Kasumi-1 (cell line): ENCODE results near the gene MEF2D.

Experiments
- DNase-seq, 2 experiments: peaks; one replicate each; lab custom pipeline; 2025; lab: John Stamatoyannopoulos, UW

Gene MEF2D

DNA sequence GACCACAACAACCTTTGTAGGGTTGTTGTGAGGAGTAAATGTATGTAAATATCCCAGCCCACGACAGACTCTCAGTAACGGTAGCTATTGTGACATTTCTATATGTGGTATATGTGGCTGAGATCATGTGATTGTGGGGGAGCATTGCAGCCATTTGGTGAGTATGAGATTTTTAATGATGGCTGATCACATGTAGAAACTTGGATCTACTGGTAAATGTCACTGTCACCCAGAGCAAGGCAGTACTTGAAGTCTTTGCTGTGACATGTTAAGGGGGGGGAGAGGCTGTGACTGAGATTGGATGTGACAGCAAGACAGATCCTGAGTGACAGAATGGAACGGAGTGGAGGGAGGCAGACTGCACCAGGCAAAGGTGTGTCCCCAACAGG is 23.9 kb upstream of the MEF2D start:
- peak; percentile 48 to 61 for DNase-seq

DNA sequence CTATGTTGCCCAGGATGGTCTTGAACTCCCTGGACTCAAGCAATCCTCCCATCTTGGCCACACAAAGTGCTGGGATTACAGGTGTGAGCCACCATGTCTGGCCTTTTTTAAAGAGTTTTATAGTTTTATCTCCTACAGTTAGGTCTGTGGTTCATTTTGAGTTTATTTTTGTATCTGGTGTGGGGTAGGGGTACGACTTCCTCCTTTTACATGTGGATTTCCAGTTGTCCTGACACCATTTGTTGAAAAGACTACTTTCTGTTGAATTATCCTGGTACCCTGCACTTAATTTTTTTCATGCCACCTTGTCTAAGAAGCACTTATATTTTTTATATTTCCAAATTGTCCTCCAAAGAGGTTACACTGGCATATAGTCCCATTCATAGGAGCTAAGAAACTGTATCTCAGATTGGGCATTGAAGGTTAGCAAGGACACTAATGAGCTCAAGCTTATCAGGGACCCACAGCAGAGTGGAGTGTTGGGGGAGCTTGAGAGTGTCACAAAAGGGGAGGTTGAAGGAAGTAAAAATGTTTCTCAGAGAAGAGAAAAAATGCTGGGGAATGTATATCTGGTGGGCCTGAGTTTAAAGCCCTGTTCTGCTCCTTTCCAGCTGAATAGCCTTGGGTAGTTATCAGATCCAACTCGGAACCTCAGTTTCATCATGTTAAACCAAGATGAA is 23.4 kb upstream of the MEF2D start:
- DNase-seq, result peak; percentile 34 to 61

DNA sequence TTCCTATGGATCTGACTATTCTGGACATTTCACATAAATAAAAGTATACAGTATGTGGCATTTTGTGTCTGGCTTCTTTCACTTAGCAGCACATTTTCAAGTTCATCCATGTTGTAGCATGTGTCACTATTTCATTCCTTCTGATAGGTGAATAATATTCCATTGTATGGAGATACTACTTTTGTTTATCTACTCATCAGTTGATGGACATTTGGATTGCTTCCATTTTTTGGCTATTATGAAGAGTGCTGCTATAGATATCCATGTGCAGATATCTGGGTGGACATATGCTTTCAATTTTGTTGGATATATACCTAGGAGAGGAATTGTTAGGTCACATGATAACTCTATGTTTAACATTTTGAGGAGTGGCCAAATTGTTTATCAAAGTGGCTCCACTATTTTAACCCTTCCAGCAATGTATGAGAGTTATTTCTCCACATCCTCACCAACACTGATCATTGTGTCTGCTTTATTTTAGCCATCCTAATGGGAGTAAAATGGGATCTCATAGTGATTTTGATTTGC is 21.9 kb upstream of the MEF2D start:
- no peak for DNase-seq

DNA sequence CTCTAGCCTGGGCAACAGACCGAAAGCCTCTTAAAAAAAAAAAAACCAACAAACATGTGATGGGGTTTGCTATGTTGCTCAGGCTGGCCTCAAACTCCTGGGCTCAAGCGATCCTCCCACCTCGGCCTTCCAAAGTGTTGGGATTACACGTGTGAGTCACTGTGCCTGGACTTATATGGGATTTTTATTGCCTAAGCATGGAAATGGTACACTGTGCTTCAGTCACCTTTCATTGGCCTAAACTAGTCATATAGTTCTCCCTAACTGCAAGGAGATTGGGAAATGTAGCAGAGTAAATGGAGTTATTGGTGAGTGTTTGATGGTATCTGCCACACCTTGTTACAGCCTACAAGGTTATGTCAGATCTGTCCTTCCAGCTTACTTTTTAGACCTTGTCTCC is 17.2 kb upstream of the MEF2D start:
- no peak for DNase-seq

DNA sequence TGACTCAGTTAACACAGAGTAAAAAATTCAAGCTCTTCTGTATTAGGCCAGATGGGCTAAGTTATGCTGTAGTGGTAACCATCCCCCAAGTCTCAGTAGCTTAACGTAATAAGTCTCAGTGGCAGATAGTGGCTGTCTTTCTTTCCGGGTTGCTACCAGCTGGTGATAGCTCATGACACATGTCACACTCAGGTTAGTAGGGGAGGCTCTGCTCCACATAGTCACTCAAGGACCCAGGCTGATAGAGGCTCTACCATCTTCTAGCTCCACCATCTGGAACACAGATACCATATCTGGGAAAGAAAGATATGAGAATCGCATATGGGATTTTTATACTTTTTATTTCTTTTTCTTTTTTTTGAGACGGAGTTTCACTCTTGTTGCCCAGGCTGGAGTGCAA is 16.2 kb upstream of the MEF2D start:
- DNase-seq, result no peak

DNA sequence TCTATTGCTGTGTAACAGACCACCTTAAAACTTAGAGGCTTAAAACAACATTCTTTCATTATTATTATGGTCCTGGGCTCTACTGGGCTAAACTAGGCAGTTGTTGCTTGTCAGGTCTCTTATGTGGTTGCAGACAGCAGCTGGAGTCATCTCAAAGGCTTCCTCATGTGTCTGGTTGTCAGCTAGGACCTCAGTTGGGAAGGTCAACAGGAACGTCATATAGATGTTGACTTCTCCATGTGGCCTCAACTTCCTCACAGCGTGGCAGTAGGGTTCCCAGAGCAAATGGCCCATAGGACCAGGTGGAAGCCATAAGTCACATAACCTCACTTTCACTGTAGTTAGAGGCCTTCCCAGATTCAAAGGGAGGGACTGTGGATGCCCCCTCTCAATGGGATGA is 15.4 kb upstream of the MEF2D start:
- DNase-seq, result no peak

DNA sequence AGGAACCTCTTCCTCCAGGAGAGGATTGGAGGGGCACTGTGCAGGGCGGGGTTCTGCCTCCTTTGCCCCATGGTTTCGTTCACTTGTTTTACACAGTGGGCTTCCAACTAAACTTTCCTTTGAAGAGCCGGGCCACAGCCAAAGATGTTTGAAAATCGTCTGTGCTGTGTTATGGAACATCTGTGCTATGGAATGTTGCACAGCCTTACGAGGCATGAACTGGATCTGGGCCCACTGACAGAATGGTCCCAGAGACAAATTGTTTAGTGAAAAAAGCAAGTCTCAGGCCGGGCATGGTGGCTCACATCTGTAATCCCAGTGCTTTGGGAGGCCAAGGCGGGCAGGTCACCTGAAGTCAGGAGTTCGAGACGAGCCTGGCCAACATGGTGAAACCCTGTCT is 12.6 kb upstream of the MEF2D start:
- DNase-seq, result no peak

DNA sequence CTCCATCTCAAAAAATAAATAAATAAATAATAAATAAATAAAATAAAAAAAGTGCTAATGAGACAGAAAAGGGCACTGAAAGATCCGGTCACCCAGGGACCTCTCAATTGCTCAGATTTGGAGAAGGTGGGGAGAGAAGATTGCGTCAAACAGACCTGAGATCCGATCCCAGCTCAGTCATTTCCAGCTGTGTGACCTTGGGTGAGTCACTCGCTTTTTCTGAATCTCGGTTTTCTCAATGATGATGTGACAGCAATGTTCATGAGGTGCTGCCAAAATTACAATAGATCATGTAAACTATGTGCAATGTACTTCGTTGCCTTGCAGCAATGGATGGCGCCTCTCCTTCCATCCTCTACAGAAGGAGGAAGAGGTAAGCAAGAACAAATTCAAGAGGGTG is 11.1 kb upstream of the MEF2D start:
- no peak for DNase-seq

DNA sequence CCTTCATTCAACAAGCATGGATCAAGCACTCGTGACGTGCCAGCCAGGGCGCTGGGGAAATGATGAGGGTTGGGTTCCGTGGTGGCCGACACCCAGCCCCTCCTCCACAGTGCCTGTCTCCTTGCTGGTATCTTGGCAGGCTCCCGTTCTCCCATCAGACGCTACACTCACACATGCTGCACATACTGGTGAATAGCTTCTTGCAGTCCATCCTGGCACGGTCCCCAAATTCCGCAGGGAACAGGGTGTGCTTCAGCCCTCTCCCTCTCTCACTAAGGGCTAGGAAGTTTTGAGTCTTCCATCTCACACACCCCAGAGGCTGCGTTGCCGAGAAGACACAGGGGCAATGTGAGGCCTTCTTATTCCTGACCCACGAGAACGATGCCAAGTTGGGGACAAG is 10.1 kb upstream of the MEF2D start:
- DNase-seq, result no peak

DNA sequence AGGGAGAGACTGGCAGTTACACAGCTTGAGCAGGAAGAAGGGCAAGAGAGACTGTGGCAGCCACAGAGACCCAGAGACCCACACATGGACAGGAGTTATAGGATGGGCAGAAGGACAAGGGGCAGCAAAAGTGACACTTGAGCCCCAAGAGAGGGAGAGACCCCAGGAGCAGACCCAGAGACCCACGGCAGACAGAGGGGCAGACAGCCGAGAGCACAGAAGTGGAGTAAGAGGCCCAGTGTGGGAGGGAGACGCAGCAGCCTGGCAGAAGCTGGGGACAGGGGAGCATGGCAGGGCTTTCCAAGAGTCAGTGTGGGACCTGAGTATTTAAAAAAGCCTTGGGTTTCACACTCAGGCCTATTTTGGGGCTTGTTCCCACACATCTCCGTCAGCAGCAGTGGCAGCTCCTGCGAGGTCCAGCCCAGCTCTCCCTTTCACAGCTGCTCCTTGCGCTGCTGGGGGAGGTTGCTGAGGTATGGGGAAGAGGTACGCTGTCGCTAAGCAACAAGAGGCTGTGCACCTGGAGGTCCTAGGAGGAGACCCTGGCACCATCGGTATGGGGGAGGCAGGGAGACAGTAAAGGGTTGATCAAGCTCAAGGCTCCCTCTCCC is 9.0 kb upstream of the MEF2D start:
- no peak for DNase-seq

DNA sequence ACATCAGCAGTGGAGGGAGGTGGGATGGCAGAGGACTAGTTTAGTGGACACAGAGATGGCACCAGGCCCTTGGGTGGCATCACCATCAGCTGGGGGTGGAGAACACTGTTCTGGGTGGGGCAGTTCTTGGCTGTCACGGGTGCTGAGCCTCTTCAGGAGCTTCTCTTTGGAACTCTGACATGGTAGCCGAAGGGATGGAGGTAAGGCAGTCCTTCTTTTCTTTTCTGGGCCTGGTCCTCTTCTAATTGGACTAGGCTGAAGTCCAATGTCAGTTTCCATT is 8.3 kb upstream of the MEF2D start:
- DNase-seq, result no peak

DNA sequence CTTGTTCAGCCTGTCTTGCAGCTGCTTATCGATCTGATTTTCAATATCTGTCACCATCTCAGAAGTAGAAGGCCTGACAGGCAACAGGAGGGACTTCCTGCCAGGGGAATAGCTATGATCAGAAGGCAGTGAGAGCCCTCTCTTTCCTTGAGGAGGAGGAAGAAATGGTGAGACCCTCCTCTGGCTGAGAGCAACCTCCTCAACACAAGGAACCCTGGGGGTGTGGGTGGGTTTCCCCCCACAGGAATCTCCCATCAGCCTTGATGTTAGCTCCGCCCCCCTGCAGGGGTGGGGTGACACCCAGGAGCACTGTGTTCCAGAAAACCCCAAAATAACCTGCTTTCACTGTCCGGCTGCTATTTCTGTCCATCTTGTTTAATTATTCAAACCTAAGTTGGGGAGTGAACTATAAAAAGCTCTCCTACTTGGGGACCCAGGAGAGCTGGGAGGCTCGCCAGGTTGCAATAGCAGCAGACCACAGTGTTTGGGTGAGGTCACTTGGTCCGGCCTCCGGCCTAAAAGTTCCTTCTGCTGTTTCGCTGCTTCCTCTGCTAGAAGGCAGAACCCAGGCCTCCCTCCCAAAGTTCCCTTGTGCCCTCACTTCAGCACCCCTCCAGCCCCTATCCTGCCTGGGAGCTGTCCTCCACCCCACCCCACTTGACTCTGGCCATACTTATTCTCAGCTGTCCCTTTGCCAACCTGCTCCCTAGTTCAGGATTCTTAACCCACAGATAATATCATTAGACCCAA is 7.8 kb upstream of the MEF2D start:
- DNase-seq, result no peak

DNA sequence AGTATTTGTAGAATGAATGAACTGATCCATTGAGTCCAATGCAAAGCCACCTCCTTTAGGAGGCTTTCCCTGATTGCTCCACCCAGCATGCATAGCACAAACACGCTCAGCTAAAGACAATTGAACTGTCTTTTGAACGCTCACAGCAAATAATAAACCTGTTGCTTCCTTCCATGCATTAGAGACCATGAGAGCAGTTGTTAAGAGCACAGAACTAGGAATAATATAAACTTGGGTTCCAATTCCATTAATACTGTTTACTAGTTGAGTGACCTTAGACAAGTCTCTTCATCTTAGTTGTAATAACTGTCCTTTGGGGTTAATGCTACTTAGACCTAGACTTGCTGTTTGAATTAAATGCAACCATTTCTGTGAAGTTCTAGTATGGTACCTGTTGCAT is 5.9 kb upstream of the MEF2D start:
- no peak for DNase-seq

DNA sequence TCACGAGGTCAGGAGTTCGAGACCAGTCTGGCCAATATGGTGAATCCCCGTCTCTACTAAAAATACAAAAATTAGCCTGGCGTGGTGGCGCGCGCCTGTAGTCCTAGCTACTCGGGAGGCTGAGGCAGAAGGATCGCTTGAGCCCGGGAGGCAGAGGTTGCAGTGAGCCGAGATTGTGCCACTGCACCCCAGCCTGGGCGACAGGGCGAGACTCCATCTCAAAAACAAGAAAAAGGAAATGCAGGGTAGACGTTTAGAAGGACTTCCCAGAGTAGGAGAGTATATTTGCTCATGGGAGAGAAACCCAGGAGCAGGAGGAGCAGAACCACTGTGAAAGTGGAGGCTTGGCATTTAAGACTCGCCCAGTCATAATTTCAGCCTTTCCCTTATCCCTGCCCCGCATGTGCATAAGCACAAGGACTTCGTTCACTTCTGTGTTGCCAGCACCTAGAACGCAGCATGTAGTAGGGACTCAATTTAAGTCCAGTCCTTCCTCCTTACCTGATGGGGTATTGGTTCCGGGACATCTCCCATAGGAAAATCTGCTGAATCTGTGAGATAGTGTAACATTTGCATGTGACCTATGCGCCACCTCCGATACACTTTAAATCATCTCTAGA is 5.2 kb upstream of the MEF2D start:
- no peak for DNase-seq

DNA sequence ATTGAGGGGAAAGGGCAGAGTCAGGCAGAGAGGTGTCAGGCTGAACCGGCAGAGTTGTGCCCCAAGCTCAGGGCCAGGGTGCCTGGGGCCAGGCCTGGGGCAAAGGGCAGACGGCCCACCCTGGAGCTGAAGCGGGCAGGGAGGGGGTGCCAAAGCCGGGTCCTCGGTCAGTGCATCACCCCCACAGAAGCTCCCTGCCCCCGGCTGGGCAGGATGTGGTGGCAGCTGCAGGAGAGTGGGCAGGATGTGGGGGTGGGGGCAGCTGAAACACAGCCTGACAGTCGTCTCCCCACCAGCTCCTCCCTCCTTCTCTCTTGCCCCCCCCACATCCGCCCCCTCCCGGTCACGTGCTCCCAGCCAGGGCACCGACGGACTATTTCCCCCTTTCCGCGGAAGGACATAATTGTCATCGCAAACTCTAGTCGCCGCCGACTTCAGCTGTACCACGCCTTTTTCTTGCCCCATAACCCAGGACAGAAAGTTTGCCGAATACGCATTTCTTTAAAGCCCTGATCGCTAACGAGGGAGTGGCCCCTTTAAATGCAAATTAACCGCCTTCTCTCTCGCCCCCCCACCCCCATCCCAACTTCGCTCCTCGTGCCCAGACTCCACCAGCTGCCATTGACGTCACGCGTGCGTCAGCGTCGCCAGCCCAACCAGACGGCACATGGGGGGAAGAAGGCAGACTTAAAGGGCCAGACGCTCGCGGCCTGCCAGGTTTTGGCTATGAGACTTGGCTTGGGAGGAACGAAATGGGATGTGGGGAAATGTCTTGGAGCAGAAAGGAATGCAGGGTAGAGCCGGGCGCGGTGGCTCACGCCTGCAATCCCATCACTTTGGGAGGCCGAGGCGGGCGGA is 4.5 kb upstream of the MEF2D start:
- peak; percentile 94 for DNase-seq

DNA sequence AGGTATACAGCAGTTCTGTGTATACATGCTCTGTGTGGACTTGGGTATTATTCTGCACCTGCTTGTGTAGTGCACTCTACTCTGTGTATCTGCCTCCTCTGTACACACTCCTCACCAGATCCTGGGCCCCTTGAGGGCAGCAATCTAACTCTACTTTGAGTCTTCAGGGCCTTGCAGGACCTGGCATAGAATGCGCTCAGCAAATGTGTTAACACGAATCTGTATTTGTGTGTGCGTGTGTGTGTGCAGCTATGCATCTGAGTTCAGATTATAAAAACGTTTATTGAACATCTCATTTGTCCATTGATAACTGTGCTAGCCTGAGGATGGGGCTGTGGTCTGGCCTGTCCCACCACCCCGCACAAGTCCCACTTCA is 3.9 kb upstream of the MEF2D start:
- peak in 1 of 2 experiments; percentile 40 for DNase-seq

DNA sequence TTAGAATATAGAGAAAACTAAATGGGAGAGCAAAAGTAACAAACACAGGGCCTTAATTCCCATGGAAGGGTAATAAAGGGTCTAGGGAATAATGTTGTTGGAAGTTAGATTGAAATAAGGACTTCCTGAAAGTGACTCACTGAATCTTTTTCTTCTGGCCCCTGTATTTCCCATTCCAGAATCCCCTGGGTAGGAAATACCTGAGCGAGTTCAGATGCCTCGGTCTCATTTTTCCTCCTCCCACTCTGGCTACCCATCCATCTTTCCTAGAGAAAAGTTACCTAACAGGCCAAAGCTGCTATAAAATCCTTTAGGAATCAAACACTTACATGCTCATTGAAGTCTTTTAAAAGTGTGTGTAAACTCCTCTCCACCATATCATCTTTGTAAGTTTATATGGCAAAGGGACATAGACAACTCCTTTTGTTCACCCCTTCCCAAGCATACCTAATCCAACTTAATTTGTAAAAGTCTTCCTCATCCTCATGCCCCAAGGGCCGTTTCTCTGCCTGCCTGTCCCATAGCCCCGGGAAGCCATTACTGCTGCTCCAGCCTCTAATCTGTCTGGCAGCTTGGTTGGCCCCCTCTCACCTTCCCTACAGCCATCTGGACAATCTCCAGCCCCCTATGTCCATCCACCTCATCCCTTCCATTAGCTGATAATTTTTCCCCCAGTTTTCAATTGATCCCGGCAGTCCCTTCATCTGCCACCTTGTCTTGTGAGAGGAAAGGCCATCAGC is 3.3 kb upstream of the MEF2D start:
- no peak for DNase-seq

DNA sequence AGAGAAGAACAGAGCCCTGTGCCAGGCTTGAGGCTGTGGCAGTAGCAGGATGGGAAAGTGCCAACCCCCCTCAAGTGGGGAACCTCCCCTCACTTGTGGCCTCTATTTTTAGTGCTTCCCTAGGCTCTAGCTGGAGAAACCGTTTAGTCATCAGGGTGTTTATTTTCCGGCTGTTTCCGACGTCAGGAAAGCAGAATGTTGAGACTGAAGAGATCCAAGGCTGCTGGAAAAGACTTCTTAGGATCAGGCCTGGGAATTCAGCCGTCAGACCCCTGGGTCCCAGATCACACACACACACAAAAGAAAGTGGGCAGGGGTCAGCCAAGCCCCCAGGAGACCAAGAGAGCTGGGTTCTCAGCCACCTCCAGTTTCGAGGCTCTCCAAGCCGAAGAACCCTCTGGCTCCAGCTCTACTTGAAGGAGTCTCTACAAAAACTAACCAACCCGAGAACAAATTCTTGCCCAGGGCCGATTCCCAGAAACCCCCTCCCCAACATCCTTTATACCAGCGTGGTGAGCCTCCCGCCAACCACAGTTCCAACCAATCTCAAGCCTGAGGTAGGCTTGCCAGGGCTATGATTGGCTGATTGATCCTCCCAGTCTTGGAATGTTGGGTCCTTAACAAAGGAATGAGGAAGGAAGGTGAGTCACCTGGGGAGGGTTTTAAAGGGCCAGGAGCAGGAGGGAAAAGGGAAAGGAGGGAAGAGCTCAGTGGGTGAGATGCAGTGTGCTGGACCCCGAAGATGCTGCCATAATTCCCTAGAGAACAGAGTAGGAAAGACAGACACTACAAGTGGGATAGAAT is 2.5 kb upstream of the MEF2D start:
- DNase-seq, result peak; percentile 83 to 88

DNA sequence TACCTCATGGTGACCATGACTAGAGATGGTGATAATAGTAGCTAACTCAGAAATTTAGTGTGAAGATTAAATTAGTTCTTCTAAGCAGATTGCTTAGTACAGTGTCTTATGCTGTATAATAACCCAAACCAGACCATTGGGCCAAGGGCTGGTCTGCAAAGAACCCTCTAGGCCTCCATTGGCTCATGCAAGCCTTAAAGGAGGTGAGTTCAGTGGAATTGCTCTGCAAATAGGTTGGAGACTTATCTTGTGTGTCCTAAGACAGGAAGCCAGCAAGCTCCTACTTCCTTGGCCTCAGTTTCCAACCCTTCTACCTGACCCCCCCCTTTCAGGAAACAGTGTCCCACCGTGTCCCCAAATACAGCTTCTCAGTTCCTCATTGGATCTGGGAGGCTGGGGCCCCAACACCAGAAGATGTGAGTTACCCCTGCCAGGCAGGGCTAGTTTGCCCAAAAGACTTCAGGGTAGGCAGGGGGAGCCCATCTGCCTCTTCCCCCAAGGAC is 1.9 kb upstream of the MEF2D start:
- DNase-seq, result peak in 1 of 2 experiments; percentile 50

DNA sequence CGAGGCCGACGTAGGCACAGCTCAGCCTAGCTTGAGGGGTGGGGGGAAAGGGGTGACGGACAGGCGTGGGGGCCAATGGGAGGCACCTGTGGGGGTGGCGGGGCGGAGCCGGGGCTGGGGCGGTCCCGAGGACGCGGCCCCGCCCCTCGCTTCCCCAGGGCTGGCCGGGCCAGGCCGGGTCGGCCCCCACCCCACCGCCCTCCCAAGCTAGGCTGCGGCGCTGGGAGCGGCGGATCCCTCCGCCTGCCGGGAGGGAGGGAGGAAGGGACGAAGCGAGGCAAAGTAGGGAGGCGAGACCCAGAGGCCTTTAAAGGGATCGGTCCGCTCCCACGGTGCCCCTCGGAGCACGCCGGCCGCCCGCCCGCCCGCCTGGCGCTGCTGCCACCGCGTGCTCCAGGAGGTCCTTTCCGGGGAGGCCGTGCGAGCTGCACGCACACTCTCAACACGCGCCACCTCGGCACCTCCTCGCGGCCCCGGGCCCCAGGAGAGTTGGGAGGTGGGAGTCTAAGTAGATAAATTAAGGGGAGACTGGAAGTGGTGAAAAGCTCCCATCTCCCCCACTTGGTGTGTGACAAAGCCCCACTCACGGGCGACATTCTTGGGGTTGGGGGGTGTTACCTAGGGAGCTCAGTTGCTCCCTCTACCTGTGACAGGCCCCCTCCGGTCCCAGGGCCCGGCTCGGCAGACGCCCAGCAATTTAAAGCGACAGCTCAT is 375 bp upstream of the MEF2D start:
- peak; percentile 93 for DNase-seq
